Iris pigment epithelial cell (primary cell): ENCODE data around the gene WDR20.

Experiments used
- DNase-seq: peaks from one replicate; pipeline ENCODE4 v3.0.0-alpha.2; 2011; ENCODE audit warnings: low read depth

The WDR20 gene

GRCh38 chr14:102197317-102197853 is 57.7 kb downstream of the WDR20 start:
- DNase-seq, result no peak

DNA sequence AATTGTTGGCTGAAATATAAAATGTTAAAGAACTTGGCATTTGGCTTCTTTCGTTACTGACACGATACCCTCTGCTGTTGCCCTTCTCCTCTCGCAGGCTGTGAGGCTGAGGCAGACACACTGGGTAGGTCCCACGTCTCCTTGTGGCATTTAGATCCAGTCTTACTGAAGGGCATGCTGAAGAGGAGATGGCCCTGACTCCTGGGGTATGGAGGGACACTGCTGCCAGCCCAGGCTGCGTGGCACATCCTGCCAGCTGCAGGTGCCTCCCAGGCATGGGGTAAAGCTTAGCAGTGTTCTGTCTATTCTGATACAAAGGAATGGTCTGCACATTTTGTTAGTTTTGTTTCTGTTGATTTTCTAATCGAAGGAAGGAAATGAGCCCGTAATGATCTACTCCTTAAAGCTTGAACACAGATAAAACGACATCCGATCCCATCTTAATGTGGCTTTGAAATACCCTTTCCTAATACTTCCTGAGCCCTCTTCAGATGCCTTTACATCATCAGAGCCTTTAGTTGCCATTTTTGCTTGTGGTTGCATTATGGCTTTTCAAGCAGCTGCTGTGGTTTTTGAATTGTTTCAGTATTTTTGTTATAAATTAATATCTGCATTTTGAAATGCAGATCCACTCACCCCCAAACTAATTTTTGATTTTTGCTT is 61.1 kb downstream of the WDR20 start:
- DNase-seq, result no peak

GRCh38 chr14:102201353-102201738 is 61.6 kb downstream of the WDR20 start:
- DNase-seq, result no peak

DNA sequence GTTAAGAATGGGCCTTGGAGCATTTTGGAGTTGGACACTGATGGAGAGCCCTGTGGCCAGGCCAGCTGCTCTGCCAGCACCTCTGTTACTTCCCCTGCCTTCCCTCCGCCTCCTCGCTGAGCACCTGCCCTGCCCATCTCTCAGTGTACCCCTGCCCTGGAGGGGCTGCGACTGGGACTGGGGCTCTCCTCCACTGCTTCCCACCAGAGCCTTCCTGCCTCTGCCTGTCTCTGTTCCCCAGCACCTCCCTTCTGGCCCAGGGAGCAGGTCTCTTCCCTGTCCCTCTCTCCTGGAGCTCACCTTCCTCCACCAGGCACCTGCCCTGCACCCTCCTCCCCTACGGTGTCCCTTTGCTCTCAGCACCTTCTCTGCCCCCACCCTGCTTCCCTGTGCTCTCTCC is 62.1 kb downstream of the WDR20 start:
- DNase-seq, result no peak

GRCh38 chr14:102202944-102203343 is 63.2 kb downstream of the WDR20 start:
- DNase-seq, result no peak

DNA sequence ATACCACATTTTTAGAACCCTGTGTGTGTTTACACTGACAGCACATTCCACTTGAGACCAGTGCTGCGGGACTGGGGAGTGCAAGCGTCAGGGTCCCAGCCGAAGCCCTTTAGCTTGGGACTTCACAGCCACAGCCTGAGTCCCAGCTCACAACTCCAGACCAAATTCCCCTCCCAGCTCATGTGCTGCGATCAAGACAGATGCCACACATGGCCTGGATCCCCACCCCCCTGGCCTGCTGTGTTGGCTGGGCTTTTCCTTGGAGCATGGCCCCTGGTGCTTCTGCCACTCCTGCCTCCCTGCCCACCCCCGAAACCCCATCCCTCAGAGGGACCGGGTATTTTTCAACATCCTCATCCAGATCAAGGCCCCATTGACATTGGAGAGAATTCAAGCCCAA is 63.7 kb downstream of the WDR20 start:
- DNase-seq, result no peak

DNA sequence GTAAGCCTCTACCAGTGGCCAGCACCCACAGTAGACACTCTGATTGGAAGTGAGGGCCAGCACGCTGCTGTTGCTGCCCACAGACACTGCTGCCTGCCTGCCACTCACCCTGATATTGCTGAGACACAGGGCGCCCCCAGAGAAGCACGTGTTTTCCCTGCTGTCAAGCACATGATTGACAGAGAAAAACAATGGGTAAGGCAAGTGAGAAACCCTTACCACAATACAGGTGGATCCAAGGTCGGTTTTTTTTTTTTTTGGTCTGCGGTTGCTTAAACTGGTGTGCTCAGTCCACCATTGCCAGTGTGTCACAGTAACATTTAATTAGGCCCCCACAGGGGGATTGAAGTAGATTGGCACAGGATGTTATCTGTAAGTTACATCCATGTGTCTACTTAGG is 65.9 kb downstream of the WDR20 start:
- DNase-seq, result no peak

GRCh38 chr14:102206918-102207317 is 67.2 kb downstream of the WDR20 start:
- no peak for DNase-seq

GRCh38 chr14:102207831-102208365 is 68.2 kb downstream of the WDR20 start:
- DNase-seq, result no peak

DNA sequence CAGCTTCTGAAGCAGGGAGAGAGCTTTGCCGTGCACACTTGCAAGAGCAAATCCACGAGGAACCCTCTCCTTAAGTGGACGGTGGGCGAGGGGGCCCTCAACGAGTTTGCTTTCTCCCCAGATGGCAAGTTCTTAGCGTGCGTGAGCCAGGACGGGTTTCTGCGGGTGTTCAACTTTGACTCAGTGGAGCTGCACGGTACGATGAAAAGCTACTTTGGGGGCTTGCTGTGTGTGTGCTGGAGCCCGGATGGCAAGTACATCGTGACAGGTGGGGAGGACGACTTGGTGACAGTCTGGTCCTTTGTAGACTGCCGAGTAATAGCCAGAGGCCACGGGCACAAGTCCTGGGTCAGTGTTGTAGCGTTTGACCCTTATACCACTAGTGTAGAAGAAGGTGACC is 69.0 kb downstream of the WDR20 start:
- no peak for DNase-seq

DNA sequence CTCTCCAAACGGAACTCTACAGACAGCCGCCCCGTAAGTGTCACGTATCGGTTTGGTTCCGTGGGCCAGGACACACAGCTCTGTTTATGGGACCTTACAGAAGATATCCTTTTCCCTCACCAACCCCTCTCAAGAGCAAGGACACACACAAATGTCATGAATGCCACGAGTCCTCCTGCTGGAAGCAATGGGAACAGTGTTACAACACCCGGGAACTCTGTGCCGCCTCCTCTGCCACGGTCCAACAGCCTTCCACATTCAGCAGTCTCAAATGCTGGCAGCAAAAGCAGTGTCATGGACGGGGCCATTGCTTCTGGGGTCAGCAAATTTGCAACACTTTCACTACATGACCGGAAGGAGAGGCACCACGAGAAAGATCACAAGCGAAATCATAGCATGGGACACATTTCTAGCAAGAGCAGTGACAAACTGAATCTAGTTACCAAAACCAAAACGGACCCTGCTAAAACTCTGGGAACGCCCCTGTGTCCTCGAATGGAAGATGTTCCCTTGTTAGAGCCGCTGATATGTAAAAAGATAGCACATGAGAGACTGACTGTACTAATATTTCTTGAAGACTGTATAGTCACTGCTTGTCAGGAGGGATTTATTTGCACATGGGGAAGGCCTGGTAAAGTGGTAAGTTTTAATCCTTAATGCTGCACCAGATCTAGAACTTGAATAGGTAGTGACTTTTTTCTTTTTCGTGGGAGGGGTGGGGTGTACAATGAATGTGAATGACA is 69.7 kb downstream of the WDR20 start:
- peak; percentile 32 for DNase-seq

- DNase-seq, result no peak
Observed at GRCh38 chr14:102210421-102211042, 70.8 kb downstream of the WDR20 start.

GRCh38 chr14:102211240-102211639 is 71.5 kb downstream of the WDR20 start:
- DNase-seq, result no peak

DNA sequence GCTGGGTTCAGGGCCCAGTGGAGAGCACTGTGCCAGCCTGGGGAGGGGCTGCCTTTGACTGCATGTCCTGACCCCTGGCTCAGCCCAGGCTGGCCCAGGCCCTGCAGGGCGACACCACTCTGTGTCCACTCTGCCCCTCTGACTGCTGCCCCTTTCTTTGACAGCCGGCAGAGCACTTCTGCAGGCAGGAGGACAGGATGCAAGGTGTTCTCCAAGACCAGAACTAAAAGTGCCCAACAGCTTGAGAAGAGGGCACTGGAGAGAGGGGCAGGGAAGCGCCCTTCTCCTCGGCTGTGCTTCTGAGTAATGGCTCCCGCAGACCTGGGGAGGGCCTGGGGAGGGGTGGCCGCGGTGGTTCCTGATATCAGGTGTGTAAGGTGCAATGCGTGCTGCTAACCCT is 72.7 kb downstream of the WDR20 start:
- no peak for DNase-seq

GRCh38 chr14:102212845-102213244 is 73.1 kb downstream of the WDR20 start:
- no peak for DNase-seq

DNA sequence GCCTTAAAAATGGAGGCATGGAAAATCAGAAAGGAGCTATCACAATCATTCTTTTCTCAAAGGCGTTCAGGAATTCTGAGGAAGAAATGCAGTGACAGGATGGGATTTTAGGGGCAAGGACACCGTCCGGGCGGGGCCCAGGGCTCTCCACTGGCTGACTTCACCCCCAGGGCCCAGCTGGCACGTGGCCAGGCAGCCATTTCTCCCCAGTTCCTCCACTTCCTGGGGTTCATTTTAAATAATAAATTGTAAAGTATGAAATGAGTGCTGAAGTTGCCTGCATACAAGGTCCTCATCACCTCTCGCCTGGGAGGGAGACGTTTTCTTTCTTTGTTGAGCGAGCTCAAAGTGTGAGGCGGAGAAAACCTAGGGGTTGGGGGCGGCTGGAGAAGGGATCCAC is 73.8 kb downstream of the WDR20 start:
- DNase-seq, result no peak

DNA sequence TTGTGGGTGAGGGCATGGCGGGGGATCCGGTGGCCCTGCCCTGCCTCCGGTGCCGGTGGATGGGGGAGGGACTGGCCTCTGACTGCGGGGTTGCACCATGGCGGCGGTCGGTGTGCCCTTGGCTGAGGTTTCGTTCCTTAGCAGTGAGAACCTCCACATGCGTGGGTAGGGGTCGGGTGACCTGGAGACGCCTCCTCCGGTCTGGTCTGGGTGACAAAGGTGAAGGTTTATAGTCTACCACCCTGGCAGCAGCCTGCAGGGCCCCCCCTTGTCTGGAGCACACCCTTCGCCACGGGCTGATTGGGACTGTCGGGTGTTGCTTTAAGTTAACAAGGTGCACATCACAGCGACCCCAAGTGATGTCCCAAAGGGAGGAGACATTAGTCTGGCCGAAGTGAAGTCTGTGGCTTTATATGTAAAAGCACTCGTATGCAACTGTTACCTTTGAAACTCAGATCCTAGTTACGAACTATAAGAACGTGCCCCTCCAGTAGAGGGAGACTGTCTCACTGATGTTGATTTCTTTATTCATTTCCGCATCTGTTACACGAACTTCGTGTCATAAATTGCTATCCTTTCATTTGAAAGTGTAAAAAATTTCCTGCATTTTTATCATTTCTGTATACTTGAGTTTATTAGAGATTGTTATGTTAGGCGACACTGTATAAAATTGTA is 74.4 kb downstream of the WDR20 start:
- DNase-seq, result no peak

DNA sequence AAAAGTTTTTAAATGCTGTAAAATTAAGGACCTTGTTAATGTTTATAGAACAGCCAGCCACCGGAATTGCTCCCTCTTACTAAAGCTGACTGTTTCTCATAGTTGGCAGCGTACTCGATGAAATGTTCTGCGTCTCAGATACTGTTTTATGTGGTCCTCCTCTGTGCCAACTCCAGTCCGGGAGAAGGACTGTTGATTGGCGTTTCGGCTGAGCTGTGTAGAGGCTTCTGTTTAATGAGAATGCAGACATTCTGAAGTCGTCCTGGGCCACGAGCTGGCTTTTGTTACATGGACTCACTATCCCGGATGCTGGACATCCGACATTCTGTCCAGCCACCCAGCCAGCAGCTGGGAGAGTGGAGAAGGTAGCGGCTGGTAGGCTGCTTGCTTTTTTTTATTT is 75.4 kb downstream of the WDR20 start:
- peak; percentile 72 for DNase-seq

DNA sequence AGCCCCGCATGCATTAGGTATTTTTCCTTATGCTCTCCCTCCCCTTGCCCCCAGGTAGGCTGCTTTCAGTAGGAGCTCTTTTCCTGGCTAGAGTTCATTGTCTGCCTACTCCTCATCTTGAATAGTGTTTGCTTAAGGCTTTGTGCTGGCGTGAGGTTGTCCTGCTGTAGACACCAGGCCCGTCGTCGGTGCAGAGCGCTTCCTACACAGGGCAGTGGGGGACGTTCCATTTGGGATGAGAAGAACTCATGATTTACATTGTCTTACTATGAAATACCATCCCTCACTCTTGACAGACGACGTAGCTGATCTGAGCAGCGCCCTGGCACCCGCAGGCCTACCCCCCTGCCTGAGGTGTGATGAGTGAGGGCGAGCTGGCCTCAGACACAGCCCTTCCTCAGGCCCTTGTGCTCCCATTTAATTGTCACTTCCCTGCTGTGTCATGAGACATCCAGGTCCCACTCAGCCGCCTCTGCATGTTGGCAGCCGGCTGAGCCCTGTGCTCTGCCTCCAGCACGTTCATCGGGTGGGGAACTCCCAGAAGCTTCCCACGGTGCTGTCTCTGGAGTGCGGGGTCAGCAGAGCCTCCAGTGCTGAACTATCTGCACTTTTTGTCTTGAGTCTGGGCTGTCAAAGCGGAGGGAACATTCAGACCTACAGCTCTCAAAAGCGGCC is 76.0 kb downstream of the WDR20 start:
- peak; percentile 10 for DNase-seq

- no peak for DNase-seq
Observed at GRCh38 chr14:102217399-102217798, 77.7 kb downstream of the WDR20 start.

DNA sequence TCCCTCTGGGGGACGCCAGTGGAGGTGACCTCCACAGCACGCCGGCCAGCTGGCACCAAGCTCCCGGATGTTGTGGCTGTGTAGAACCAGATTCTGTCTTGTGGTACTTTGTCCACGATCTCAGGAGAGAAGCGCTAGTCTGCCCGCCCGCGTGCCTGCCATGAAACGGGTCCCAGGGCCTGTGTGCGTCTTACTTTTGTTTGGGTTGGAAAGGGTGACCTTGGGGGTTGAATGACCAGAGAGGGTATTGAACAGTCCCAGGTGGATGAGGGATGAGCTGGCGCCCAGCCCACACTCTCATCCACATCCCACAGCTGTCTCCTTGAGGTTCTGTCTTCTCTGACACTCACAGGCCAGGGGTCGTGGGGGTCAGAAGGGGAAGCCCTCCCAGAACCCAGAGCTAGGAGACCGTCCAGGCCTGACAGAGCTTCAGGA is 78.3 kb downstream of the WDR20 start:
- DNase-seq, result no peak

- DNase-seq, result no peak
Observed at GRCh38 chr14:102218688-102219087, 79.0 kb downstream of the WDR20 start.
